Activated naive CD8-positive, alpha-beta T cell treated with anti-CD3 and anti-CD28 coated beads, Interleukin-2, amount 10 ng/mL, durations not matched to agents 7 days and 5 days (primary cell): ENCODE data around the gene TMEM245. TPM values are rescaled to one million over a fixed set of nuclear protein-coding genes. Genes with fewer than 3 reads are reported as not detected.
A peak's percentile ranks its signal among the peaks of the same experiment; 100 is the strongest.

Source experiments
- ATAC-seq: fragments of 150-1000 bp; cut with Tn5 transposase; one replicate; pipeline ENCODE4 v1.10.0; 2021; ENCODE audit warnings: low read depth, moderate library complexity
- POLR2A ChIA-PET: fragments of 350-600 bp; sonication (Branson Sonifier 250); formaldehyde crosslinking; loops from one replicate; lab custom pipeline; 2021; ENCODE audit warnings: antibody characterized with exemption; lab: Charles Lee
- DNase-seq: peaks from one replicate; pipeline ENCODE4 v3.0.0; 2021
- H3K27ac Mint-ChIP-seq: one replicate; pipeline ENCODE4 v1.8.0; 2022; ENCODE audit warnings: mild to moderate bottlenecking, mixed read lengths
- H3K27me3 Mint-ChIP-seq: one replicate; pipeline ENCODE4 v1.8.0; 2022; ENCODE audit warnings: mild to moderate bottlenecking, moderate library complexity, mixed read lengths
- H3K36me3 Mint-ChIP-seq: one replicate; pipeline ENCODE4 v1.8.0; 2021; ENCODE audit warnings: mild to moderate bottlenecking, mixed read lengths
- H3K4me1 Mint-ChIP-seq: one replicate; pipeline ENCODE4 v1.8.0; 2021; ENCODE audit warnings: mixed read lengths
- H3K4me3 Mint-ChIP-seq: one replicate; pipeline ENCODE4 v1.8.0; 2022; ENCODE audit warnings: mild to moderate bottlenecking, moderate library complexity, mixed read lengths
- H3K9me3 Mint-ChIP-seq: one replicate; pipeline ENCODE4 v1.8.0; 2021; ENCODE audit warnings: mixed read lengths
- total RNA-seq, 2 experiments: library from RNA; stranded (reverse); gene quantifications; one replicate each; pipeline ENCODE4 v1.2.3, GENCODE V29; 2021

Gene TMEM245
- 10 to 100 TPM; 42.8 to 45.7 TPM for total RNA-seq

DNA sequence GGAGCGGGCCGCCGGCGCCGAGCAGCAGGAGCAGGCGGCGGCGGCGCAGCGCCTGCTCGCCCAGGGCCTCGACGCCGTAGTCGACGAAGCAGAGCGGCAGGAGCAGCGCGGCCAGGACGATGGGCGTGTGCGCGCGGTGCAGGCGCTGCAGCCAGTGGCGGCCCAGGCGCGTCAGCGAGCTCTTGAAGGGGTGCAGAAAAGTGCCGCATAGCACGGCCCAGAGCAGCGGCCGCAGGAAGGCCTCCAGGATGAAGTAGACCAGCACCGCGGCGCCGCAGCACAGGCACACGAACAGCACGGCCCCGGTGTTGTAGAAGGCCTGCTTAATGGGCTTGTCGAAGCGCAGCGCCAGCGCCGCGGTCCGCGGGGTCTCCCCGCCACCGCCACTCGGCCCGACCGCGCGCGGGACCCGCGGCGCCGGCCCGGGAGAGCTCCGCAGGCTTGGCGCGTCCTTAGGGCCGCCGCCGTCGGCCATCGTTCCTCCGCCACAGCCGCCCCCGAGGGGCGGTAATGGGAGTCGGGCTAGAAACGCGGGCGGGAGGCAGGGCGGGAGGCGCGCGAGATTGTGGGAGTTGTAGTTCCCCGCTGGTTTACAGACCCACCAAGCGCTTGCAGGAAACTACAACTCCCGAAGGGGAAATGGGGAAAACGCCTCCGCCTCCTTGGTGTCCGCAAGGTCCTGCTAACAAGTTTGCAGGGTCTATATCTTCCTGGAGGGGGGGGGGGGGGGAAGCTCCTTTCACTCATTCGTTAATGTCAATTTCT lies at the start of gene TMEM245:
TSS of gene TMEM245 (minus strand) at position 509 of the 765 bp plus-strand sequence. CDS start at position 475, 34 bp downstream.
- H3K36me3 Mint-ChIP-seq: peaks cover 17% of the 10 kb centered on the region
- peak; percentile 92 for ATAC-seq
- peak; percentile 89 for DNase-seq
- H3K4me3 Mint-ChIP-seq: peak within 1 kb of the TSS; percentile 96
- H3K4me1 Mint-ChIP-seq: peaks cover 41% of the 10 kb centered on the region
- no peaks in the 10 kb centered on the region for H3K9me3 Mint-ChIP-seq
- no peaks in the 10 kb centered on the region for H3K27me3 Mint-ChIP-seq
- H3K27ac Mint-ChIP-seq: peak within 1 kb of the TSS; percentile 89
- POLR2A ChIA-PET: interaction anchor here (0.6 to 1.9 kb wide), 10 partner anchors 9 to 185 kb away, joined by 3 to 12 read pairs (median 4); partner anchors contain the start of gene ABITRAM

- H3K36me3 Mint-ChIP-seq: no peaks in the 10 kb centered on the region
- DNase-seq: no peak
- no peak overlapping the region for H3K4me3 Mint-ChIP-seq
- no peaks in the 10 kb centered on the region for H3K9me3 Mint-ChIP-seq
- no peak for ATAC-seq
- H3K27ac Mint-ChIP-seq: no peak overlapping the region
- H3K27me3 Mint-ChIP-seq: peaks cover 53% of the 10 kb centered on the region
- POLR2A ChIA-PET: no interaction called here
- peaks cover 12% of the 10 kb centered on the region for H3K4me1 Mint-ChIP-seq
These were observed 48.4 kb upstream of the TMEM245 start for GRCh38 chr9:109168170-109168569.

GRCh38 chr9:109167716-109168115 lies 48.0 kb upstream of the TMEM245 start:
- Mint-ChIP-seq H3K4me3 (no peak overlapping the region), H3K27ac (no peak overlapping the region), H3K36me3 (no peaks in the 10 kb centered on the region), H3K27me3 (peaks cover 51% of the 10 kb centered on the region), H3K9me3 (no peaks in the 10 kb centered on the region), H3K4me1 (peaks cover 12% of the 10 kb centered on the region)
- no peak for ATAC-seq
- DNase-seq: no peak
- POLR2A ChIA-PET: no interaction called here

- peaks cover 47% of the 10 kb centered on the region for H3K27me3 Mint-ChIP-seq
- ATAC-seq: no peak
- no peaks in the 10 kb centered on the region for H3K9me3 Mint-ChIP-seq
- no peak within 1 kb of the TSS for H3K27ac Mint-ChIP-seq
- H3K36me3 Mint-ChIP-seq: no peaks in the 10 kb centered on the region
- H3K4me1 Mint-ChIP-seq: peaks cover 10% of the 10 kb centered on the region
- POLR2A ChIA-PET: no interaction called here
- DNase-seq: no peak
- H3K4me3 Mint-ChIP-seq: peak within 1 kb of the TSS; percentile 61
These were observed 47.2 kb upstream of the TMEM245 start, which contains the start of gene FRRS1L for GRCh38 chr9:109166771-109167601. FRRS1L (minus strand) TSS chr9:109167249; CDS start chr9:109167138, 111 bp downstream.

DNA sequence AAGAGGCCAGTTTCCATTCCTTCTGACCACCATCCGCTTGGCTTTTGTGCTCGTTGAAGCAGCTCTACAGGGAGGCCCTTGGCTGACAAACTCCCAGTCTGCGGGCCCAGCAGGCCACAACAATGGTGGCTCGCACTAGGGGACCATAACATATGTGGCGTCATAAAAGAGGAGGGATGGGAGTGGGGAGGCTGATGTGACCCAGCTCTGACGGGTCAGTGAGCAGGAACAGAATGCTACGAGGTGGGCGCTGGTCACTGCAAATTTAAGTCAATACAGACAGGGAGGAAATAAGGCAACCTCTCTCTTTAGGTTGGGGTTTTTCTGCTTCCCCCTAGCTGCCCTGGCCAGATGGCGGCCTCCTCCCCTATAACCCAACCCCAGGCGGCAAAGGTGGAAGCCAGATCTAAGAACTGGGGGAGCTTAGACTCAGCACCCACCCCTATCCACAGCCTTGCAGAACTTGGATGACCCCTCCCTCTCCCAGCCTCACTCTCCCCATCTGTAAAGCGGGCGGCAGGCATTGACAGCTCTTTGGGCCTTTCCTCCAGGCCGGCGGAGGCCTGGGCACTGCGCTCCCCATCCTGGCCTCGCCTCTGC lies 46.5 kb upstream of the TMEM245 start:
- H3K27ac Mint-ChIP-seq: no peak overlapping the region
- H3K4me1 Mint-ChIP-seq: peaks cover 6% of the 10 kb centered on the region
- DNase-seq (no peak), ATAC-seq (no peak)
- POLR2A ChIA-PET: interaction anchor here (0.6 kb wide), 1 partner anchor 588 kb away, joined by 3 read pairs; no protein-coding TSS in a partner anchor
- peak overlapping the region; percentile 12 for H3K4me3 Mint-ChIP-seq
- H3K9me3 Mint-ChIP-seq: no peaks in the 10 kb centered on the region
- no peaks in the 10 kb centered on the region for H3K36me3 Mint-ChIP-seq
- peaks cover 48% of the 10 kb centered on the region for H3K27me3 Mint-ChIP-seq

GRCh38 chr9:109164042-109164441 lies 44.3 kb upstream of the TMEM245 start:
- DNase-seq (no peak), ATAC-seq (peak; percentile 47)
- H3K9me3 Mint-ChIP-seq: no peaks in the 10 kb centered on the region
- H3K4me3 Mint-ChIP-seq: no peak overlapping the region
- H3K27ac Mint-ChIP-seq: peak overlapping the region; percentile 22
- H3K4me1 Mint-ChIP-seq: peaks cover 6% of the 10 kb centered on the region
- POLR2A ChIA-PET: no interaction called here
- H3K36me3 Mint-ChIP-seq: no peaks in the 10 kb centered on the region
- H3K27me3 Mint-ChIP-seq: peaks cover 61% of the 10 kb centered on the region

- no peaks in the 10 kb centered on the region for H3K9me3 Mint-ChIP-seq
- peaks cover 56% of the 10 kb centered on the region for H3K27me3 Mint-ChIP-seq
- no peak overlapping the region for H3K4me3 Mint-ChIP-seq
- DNase-seq (no peak), ATAC-seq (no peak)
- no peaks in the 10 kb centered on the region for H3K36me3 Mint-ChIP-seq
- no peak overlapping the region for H3K27ac Mint-ChIP-seq
- peaks cover 6% of the 10 kb centered on the region for H3K4me1 Mint-ChIP-seq
- POLR2A ChIA-PET: no interaction called here
These were observed 43.4 kb upstream of the TMEM245 start for GRCh38 chr9:109163194-109163593.

DNA sequence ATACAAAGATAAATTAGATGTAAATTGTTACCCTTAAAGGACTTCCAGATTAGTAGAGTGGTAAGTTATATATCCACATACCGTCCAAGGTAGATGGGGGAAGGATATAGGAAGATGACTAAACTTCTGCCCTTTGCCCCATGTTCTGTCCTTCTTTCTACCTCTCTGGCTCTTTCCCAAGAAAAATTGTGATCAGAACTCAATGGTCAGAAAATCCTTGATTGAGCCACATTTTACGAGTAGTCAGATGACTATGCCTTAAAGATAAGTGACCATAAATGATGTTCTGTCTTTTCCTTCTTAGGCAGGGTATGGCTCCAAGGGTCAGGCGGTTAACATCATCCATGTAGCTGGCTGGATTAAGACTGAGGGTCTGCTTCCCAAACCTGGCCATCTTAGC lies 42.9 kb upstream of the TMEM245 start:
- Mint-ChIP-seq H3K9me3 (no peaks in the 10 kb centered on the region), H3K27me3 (peaks cover 53% of the 10 kb centered on the region), H3K4me1 (peaks cover 6% of the 10 kb centered on the region), H3K27ac (no peak overlapping the region), H3K36me3 (no peaks in the 10 kb centered on the region), H3K4me3 (no peak overlapping the region)
- no peak for ATAC-seq
- no peak for DNase-seq
- POLR2A ChIA-PET: no interaction called here

DNA sequence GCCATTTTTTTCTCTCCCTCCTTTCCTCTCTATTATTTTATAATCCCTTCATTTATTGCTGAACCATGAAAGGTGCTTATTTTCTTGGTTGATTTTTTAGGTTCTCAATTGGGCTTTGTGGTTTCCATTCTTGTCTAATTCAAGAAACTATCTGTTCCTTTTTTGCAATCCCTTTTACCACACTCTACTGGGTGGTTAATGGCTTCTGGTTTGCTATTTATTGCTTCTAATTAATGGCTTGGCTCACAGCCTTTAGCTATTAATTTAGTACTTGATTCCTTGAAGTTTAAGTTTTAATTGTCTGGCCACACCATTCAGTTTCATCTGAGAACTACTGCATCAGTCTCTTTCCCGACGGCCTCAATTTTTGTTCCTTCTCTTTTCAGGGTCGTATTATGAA lies 41.7 kb upstream of the TMEM245 start:
- peaks cover 52% of the 10 kb centered on the region for H3K27me3 Mint-ChIP-seq
- POLR2A ChIA-PET: no interaction called here
- no peak for DNase-seq
- no peaks in the 10 kb centered on the region for H3K9me3 Mint-ChIP-seq
- no peak for ATAC-seq
- peaks cover 4% of the 10 kb centered on the region for H3K4me1 Mint-ChIP-seq
- H3K27ac Mint-ChIP-seq: no peak overlapping the region
- no peak overlapping the region for H3K4me3 Mint-ChIP-seq
- H3K36me3 Mint-ChIP-seq: no peaks in the 10 kb centered on the region

DNA sequence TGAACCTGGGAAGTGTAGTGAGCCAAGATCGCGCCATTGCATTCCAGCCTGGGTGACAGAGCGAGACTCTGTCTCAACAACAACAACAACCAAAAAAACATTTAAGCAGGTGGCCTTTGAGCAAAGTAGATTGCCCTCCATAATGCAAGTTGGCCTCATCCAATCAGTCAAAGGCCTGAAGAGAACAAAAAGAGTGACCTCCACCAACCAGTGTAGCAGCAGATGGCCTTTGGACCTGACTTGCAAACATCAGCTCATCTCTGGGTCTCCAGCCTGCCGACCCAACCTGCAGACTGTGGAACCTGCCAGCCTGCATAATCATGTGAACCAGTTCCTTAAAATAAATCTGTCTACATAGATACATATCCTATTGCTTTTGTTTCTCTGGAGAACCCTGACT lies 39.8 kb upstream of the TMEM245 start:
- Mint-ChIP-seq H3K27me3 (peaks cover 38% of the 10 kb centered on the region), H3K9me3 (peaks cover under 1% of the 10 kb centered on the region), H3K4me3 (no peak overlapping the region), H3K4me1 (peaks cover 4% of the 10 kb centered on the region), H3K36me3 (no peaks in the 10 kb centered on the region), H3K27ac (no peak overlapping the region)
- DNase-seq (no peak), ATAC-seq (no peak)
- POLR2A ChIA-PET: no interaction called here

- Mint-ChIP-seq H3K4me3 (no peak overlapping the region), H3K27me3 (peaks cover 34% of the 10 kb centered on the region), H3K36me3 (no peaks in the 10 kb centered on the region), H3K4me1 (no peaks in the 10 kb centered on the region), H3K9me3 (peaks cover 5% of the 10 kb centered on the region), H3K27ac (no peak overlapping the region)
- POLR2A ChIA-PET: no interaction called here
- DNase-seq: no peak
- ATAC-seq: no peak
These were observed 38.9 kb upstream of the TMEM245 start for GRCh38 chr9:109158651-109159050.

- POLR2A ChIA-PET: no interaction called here
- H3K27ac Mint-ChIP-seq: no peak overlapping the region
- ATAC-seq: no peak
- peaks cover 9% of the 10 kb centered on the region for H3K9me3 Mint-ChIP-seq
- H3K36me3 Mint-ChIP-seq: no peaks in the 10 kb centered on the region
- no peak for DNase-seq
- H3K27me3 Mint-ChIP-seq: peaks cover 28% of the 10 kb centered on the region
- H3K4me1 Mint-ChIP-seq: no peaks in the 10 kb centered on the region
- no peak overlapping the region for H3K4me3 Mint-ChIP-seq
These were observed 37.0 kb upstream of the TMEM245 start for GRCh38 chr9:109156708-109157107.

- no peaks in the 10 kb centered on the region for H3K36me3 Mint-ChIP-seq
- ATAC-seq (no peak), DNase-seq (no peak)
- no peak overlapping the region for H3K4me3 Mint-ChIP-seq
- H3K9me3 Mint-ChIP-seq: peaks cover 9% of the 10 kb centered on the region
- H3K27me3 Mint-ChIP-seq: peaks cover 10% of the 10 kb centered on the region
- POLR2A ChIA-PET: no interaction called here
- H3K27ac Mint-ChIP-seq: no peak overlapping the region
- no peaks in the 10 kb centered on the region for H3K4me1 Mint-ChIP-seq
These were observed 31.3 kb upstream of the TMEM245 start for GRCh38 chr9:109150925-109151545.
